OCI-LY3 (cell line): ENCODE results near the gene PCBP3.

Source experiments
- H2AFZ ChIP-seq: fragments of 200-600, 300-600 bp; shearing (Covaris generic); 2 replicates; pipeline ENCODE4 v1.6.0; 2014; ENCODE audit warnings: antibody characterized with exemption, low read depth, low read length
- H3K27ac ChIP-seq: fragments of 200-600, 300-600 bp; sonication (generic); 2 replicates; pipeline ENCODE4 v1.5.1; 2014; ENCODE audit warnings: mild to moderate bottlenecking, low read length, moderate library complexity, mixed read lengths
- H3K27me3 ChIP-seq: fragments of 200-600, 300-600 bp; sonication (generic); 2 replicates; pipeline ENCODE4 v1.6.1; 2014; ENCODE audit warnings: low read depth, low read length, mixed read lengths
- H3K36me3 ChIP-seq: fragments of 200-600, 300-600 bp; sonication (generic); replicated peaks from 2 replicates; pipeline ENCODE3; 2014; ENCODE audit warnings: low read depth, low read length, mixed read lengths
- H3K4me1 ChIP-seq: fragments of 300-600, 200-600 bp; sonication (generic); 2 replicates; pipeline ENCODE4 v1.6.1; 2014; ENCODE audit warnings: low read length, mixed read lengths
- H3K4me2 ChIP-seq: fragments of 200-600, 300-600 bp; sonication (generic); 2 replicates; pipeline ENCODE4 v1.6.1; 2014; ENCODE audit warnings: low read length, mixed read lengths
- H3K4me3 ChIP-seq: fragments of 300-600, 200-600 bp; sonication (generic); 2 replicates; pipeline ENCODE4 v1.5.1; 2014; ENCODE audit warnings: antibody characterized with exemption, mild to moderate bottlenecking, low read length, moderate library complexity
- H3K79me2 ChIP-seq: fragments of 300-600, 200-600 bp; shearing (Covaris generic); 2 replicates; pipeline ENCODE4 v1.6.1; 2014; ENCODE audit warnings: mild to moderate bottlenecking, low read length, mixed read lengths
- H3K9ac ChIP-seq: fragments of 300-600, 200-600 bp; shearing (Covaris generic); 2 replicates; pipeline ENCODE4 v1.6.0; 2014; ENCODE audit warnings: mild to moderate bottlenecking, low read length, moderate library complexity
- H3K9me3 ChIP-seq: fragments of 200-600, 300-600 bp; shearing (Covaris generic); 2 replicates; pipeline ENCODE4 v1.6.1; 2014; ENCODE audit warnings: low read length, mixed read lengths; ENCODE audit not compliant: insufficient read depth
- H4K20me1 ChIP-seq: fragments of 200-600, 300-600 bp; sonication (generic); 2 replicates; pipeline ENCODE4 v1.6.1; 2016; ENCODE audit warnings: low read length, mixed read lengths; ENCODE audit not compliant: insufficient read depth
- EZH2phosphoT487 ChIP-seq: fragments of 200-600 bp; shearing (Covaris generic); IDR thresholded peaks from 2 replicates; pipeline ENCODE4 v1.6.1; 2018; ENCODE audit warnings: antibody characterized with exemption, mixed run types, low read depth
- TF ChIP-seq, protein P1 (sequence below): fragments of 200-600, 300-600 bp; sonication (generic); IDR thresholded peaks from 2 replicates; pipeline ENCODE4 v1.5.1; 2014; ENCODE audit warnings: antibody characterized with exemption, low read length, low read depth

PCBP3 gene

GRCh38 chr21:45820171-45821091 lies 176.9 kb downstream of the PCBP3 start:
- Histone ChIP-seq H4K20me1 (no peaks in the 10 kb centered on the region), H3K4me2 (peak overlapping the region; percentile 53), H2AFZ (no peak overlapping the region), H3K36me3 (no peaks in the 10 kb centered on the region), H3K79me2 (no peaks in the 10 kb centered on the region), H3K4me1 (peaks cover 38% of the 10 kb centered on the region), H3K4me3 (no peak overlapping the region), H3K9ac (no peak overlapping the region), H3K9me3 (no peaks in the 10 kb centered on the region), H3K27me3 (peaks cover 23% of the 10 kb centered on the region; the same call in 1 of the 2 replicates), H3K27ac (no peak overlapping the region)
- TF ChIP-seq, protein P1, sequence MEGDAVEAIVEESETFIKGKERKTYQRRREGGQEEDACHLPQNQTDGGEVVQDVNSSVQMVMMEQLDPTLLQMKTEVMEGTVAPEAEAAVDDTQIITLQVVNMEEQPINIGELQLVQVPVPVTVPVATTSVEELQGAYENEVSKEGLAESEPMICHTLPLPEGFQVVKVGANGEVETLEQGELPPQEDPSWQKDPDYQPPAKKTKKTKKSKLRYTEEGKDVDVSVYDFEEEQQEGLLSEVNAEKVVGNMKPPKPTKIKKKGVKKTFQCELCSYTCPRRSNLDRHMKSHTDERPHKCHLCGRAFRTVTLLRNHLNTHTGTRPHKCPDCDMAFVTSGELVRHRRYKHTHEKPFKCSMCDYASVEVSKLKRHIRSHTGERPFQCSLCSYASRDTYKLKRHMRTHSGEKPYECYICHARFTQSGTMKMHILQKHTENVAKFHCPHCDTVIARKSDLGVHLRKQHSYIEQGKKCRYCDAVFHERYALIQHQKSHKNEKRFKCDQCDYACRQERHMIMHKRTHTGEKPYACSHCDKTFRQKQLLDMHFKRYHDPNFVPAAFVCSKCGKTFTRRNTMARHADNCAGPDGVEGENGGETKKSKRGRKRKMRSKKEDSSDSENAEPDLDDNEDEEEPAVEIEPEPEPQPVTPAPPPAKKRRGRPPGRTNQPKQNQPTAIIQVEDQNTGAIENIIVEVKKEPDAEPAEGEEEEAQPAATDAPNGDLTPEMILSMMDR, result peak; percentile 77
- no peak for TF ChIP-seq EZH2phosphoT487

- Histone ChIP-seq H3K9me3 (no peaks in the 10 kb centered on the region), H3K4me1 (peaks cover 38% of the 10 kb centered on the region), H3K4me3 (no peak overlapping the region), H3K36me3 (no peaks in the 10 kb centered on the region), H4K20me1 (no peaks in the 10 kb centered on the region), H3K79me2 (no peaks in the 10 kb centered on the region), H3K27ac (no peak overlapping the region), H2AFZ (no peak overlapping the region), H3K9ac (no peak overlapping the region), H3K4me2 (peak overlapping the region; percentile 53), H3K27me3 (peaks cover 23% of the 10 kb centered on the region; the same call in 1 of the 2 replicates)
- TF ChIP-seq, protein P1, result no peak
- no peak for TF ChIP-seq EZH2phosphoT487
Observed at GRCh38 chr21:45821315-45821962, 177.9 kb downstream of the PCBP3 start.

DNA sequence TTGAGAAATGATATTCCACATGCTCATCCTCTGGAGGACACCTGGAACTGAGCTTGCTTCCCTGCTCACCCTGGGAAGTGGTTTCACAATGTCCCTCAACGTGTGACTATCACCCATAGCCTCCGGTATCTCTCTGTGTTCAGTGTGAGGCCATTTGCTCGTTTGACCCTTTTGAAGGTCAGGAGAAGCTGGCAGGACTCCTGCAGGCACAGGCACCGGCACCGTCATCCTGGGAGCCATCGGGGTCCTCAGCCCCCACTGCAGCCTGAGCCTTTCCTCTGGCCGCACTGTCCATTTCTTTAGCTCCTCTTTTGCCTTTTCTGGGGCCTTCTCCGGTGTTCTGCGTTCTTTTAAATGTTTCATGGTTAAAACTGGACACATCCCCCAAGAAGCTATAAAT lies 178.5 kb downstream of the PCBP3 start:
- H3K27me3 ChIP-seq, result peaks cover 23% of the 10 kb centered on the region; the same call in 1 of the 2 replicates
- no peak overlapping the region for H3K4me2 ChIP-seq
- H3K27ac ChIP-seq, result no peak overlapping the region
- H2AFZ ChIP-seq, result no peak overlapping the region
- H4K20me1 ChIP-seq, result no peaks in the 10 kb centered on the region
- H3K79me2 ChIP-seq, result no peaks in the 10 kb centered on the region
- H3K36me3 ChIP-seq, result no peaks in the 10 kb centered on the region
- no peak overlapping the region for H3K4me3 ChIP-seq
- peaks cover 38% of the 10 kb centered on the region for H3K4me1 ChIP-seq
- no peak for TF ChIP-seq EZH2phosphoT487
- TF ChIP-seq, protein P1, result no peak
- no peak overlapping the region for H3K9ac ChIP-seq
- no peaks in the 10 kb centered on the region for H3K9me3 ChIP-seq

DNA sequence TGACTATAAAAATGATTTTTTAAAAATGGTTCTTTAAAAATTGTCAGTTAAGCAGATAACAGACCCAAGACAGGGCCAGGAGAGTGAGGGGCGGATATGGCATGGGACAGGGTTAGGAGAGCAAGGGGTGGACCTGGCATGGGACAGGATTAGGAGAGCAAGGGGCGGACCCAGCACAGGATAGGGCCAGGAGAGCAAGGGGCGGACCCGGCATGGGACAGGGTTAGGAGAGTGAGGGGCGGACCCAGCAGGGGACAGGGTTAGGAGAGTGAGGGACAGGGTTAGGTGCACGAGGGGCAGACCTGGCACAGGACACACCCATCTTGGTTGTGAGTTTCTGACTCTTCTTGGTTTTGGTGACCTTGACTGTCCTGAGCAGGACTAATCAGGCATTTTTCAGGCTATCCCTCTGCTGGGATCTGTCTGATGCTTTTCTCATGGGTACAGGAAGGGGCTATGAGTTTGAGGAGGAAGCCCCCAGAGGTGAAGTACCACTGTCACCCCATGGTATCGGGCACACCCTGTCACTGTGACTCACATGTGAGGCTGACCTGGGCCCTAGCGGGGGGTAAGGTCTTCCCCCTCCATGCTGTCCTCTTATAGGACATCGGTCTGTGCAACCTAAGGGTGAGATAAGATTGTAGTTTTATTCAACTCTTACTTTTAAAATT lies 179.0 kb downstream of the PCBP3 start:
- Histone ChIP-seq H3K4me1 (peaks cover 44% of the 10 kb centered on the region), H3K27ac (no peak overlapping the region)

More for the DNA sequence above, 179.0 kb downstream of the PCBP3 start:
- no peak for TF ChIP-seq EZH2phosphoT487
- TF ChIP-seq, protein P1, result no peak
- H3K79me2 ChIP-seq, result no peaks in the 10 kb centered on the region
- H3K4me3 ChIP-seq, result no peak overlapping the region
- H3K36me3 ChIP-seq, result no peaks in the 10 kb centered on the region
- H3K27me3 ChIP-seq, result peaks cover 21% of the 10 kb centered on the region; the same call in 1 of the 2 replicates
- H4K20me1 ChIP-seq, result no peaks in the 10 kb centered on the region
- no peak overlapping the region for H3K9ac ChIP-seq
- H3K4me2 ChIP-seq, result no peak overlapping the region
- H3K9me3 ChIP-seq, result no peaks in the 10 kb centered on the region
- H2AFZ ChIP-seq, result no peak overlapping the region
